GM12878 (cell line): Measurements from ENCODE around the gene RNF38. TPM values are rescaled to one million over a fixed set of nuclear protein-coding genes. Genes with fewer than 3 reads are reported as not detected.

Experiments
- ATAC-seq: fragments of 200-7000 bp; cut with Tn5 transposase; 3 replicates; pipeline ENCODE4 v1.9.1; 2020; ENCODE audit warnings: mild to moderate bottlenecking, moderate library complexity
- BruUV-seq: library from RNA; stranded (reverse); fragments of 400-500 nt; replicated peaks from 2 replicates; lab custom pipeline; 2021; lab: Mats Ljungman, UMichigan
- CTCF ChIA-PET: fragments of 300-600 bp; sonication (Branson Sonifier 250); formaldehyde crosslinking; extraction: SDS; loops from one replicate; lab custom pipeline; 2021; ENCODE audit warnings: inconsistent platforms; lab: Yijun Ruan, JAX
- POLR2A ChIA-PET: fragments of 350-600 bp; formaldehyde crosslinking; extraction: SDS; loops from one replicate; lab custom pipeline; 2021; ENCODE audit warnings: inconsistent platforms; lab: Charles Lee
- RAD21 ChIA-PET: fragments of 300-600 bp; sonication (Branson Sonifier 250); formaldehyde crosslinking; loops from one replicate; lab custom pipeline; 2023; ENCODE audit warnings: antibody characterized with exemption; ENCODE audit not compliant: unreplicated experiment; lab: Charles Lee
- SMC1A ChIA-PET: fragments of 300-600 bp; sonication (Branson Sonifier 250); formaldehyde crosslinking; loops from one replicate; lab custom pipeline; 2023; ENCODE audit not compliant: unreplicated experiment, uncharacterized antibody; lab: Charles Lee
- DNase-seq: peaks from one replicate; pipeline ENCODE4 v3.0.0-alpha.2; 2011; ENCODE audit warnings: low read depth, low spot score
- FAIRE-seq: peaks from 3 replicates; lab custom pipeline; 2011; peaks lifted over from hg19 to GRCh38; lab: Jason Lieb, UNC
- H2AFZ ChIP-seq: 2 replicates; pipeline ENCODE4 v1.6.0; 2011; ENCODE audit warnings: low read depth, low read length, control low read depth; ENCODE audit not compliant: control insufficient read depth
- H3K27ac ChIP-seq: 2 replicates; pipeline ENCODE4 v1.5.1; 2011; ENCODE audit warnings: control low read depth; ENCODE audit not compliant: control insufficient read depth, insufficient read depth
- H3K27me3 ChIP-seq, 2 experiments: replicated peaks in 1 of 2; 2 replicates each; pipeline versions ENCODE4 v1.6.0 to v1.6.1; 2011; ENCODE audit warnings: low read length in 1 of 2; ENCODE audit not compliant: control insufficient read depth in 2 of 2, insufficient read depth in 2 of 2
- H3K36me3 ChIP-seq, 2 experiments: 2 replicates each; pipeline ENCODE4 v1.5.1; 2011; ENCODE audit warnings: low read length in 1 of 2; ENCODE audit not compliant: control insufficient read depth in 2 of 2, insufficient read depth in 2 of 2
- H3K4me1 ChIP-seq: 2 replicates; pipeline ENCODE4 v1.6.1; 2011; ENCODE audit warnings: mild to moderate bottlenecking, low read length, moderate library complexity, mixed read lengths; ENCODE audit not compliant: control insufficient read depth, insufficient read depth
- H3K4me2 ChIP-seq: 2 replicates; pipeline ENCODE4 v1.6.0; 2011; ENCODE audit warnings: control low read depth; ENCODE audit not compliant: control insufficient read depth, insufficient read depth
- H3K4me3 ChIP-seq: fragments of 200-600 bp; sonication (generic); 2 replicates; pipeline ENCODE4 v1.5.1; 2016
- H3K79me2 ChIP-seq: 2 replicates; pipeline ENCODE4 v1.6.0; 2011; ENCODE audit warnings: low read length; ENCODE audit not compliant: control insufficient read depth, insufficient read depth
- H3K9ac ChIP-seq: 2 replicates; pipeline ENCODE4 v1.8.0; 2011; ENCODE audit warnings: low read length, control low read depth, mixed read lengths; ENCODE audit not compliant: control insufficient read depth, insufficient read depth
- H3K9me3 ChIP-seq: replicated peaks from 3 replicates; pipeline ENCODE4 v1.5.1; 2011; ENCODE audit warnings: mild to moderate bottlenecking, low read length; ENCODE audit not compliant: control insufficient read depth, insufficient read depth
- H4K20me1 ChIP-seq: 2 replicates; pipeline ENCODE4 v1.6.0; 2011; ENCODE audit not compliant: control insufficient read depth, insufficient read depth
- ELK1 ChIP-seq: IDR thresholded peaks from 2 replicates; pipeline ENCODE4 v1.6.1; 2012; ENCODE audit warnings: low read depth, low read length, improper control_type of control experiment
- JUNB ChIP-seq: IDR thresholded peaks from 2 replicates; pipeline ENCODE4 v1.6.1; 2016; ENCODE audit warnings: antibody characterized with exemption, mild to moderate bottlenecking
- PAX5 ChIP-seq: IDR thresholded peaks from 2 replicates; pipeline ENCODE4 v1.6.1; 2011; ENCODE audit warnings: low read depth, low read length, borderline replicate concordance
- PBX3 ChIP-seq: IDR thresholded peaks from 2 replicates; pipeline ENCODE4 v1.6.1; 2011; ENCODE audit warnings: mild to moderate bottlenecking, low read depth, low read length, moderate library complexity; ENCODE audit not compliant: insufficient replicate concordance
- ZNF207 ChIP-seq: fragments of 450-650 bp; IDR thresholded peaks from 2 replicates; pipeline ENCODE4 v1.6.1; 2014; ENCODE audit warnings: antibody characterized with exemption, mild to moderate bottlenecking, borderline replicate concordance
- ZSCAN29 ChIP-seq: fragments of 450-650 bp; IDR thresholded peaks from 2 replicates; pipeline ENCODE4 v1.6.1; 2017; ENCODE audit warnings: mild to moderate bottlenecking, moderate library complexity
- WGBS: methylation state at CpG from one replicate; pipeline ENCODE4 v1.1.6; 2016; ENCODE audit warnings: low lambda C conversion rate; ENCODE audit not compliant: insufficient replicate concordance, insufficient coverage; ENCODE audit errors: missing lambda C conversion rate; 5-methylcytosine and 5-hydroxymethylcytosine counted together
- in situ Hi-C: fragments of 300-500 bp; cut with MboI; formaldehyde crosslinking; loops from 9 replicates; pipeline ENCODE4 v1.14.3; 2018; ENCODE audit warnings: mixed read lengths
- intact Hi-C: fragments of 100-400 bp; cut with micrococcal nuclease; formaldehyde crosslinking; loops from one replicate; pipeline ENCODE4 v1.14.2; 2022; ENCODE audit not compliant: unreplicated experiment
- polyA plus RNA-seq, 11 experiments: library from polyadenylated mRNA; depleted of rRNA in 4 of 11; unstranded in 6 of 11; stranded (reverse) in 5 of 11; fragments of >200 nt; fragmentation: Nextera tagmentation in 4 of 11; fragmentation: Illumina TruSeq in 1 of 11; extraction: Ambion mirVana in 4 of 11; extraction: Trizol in 1 of 11; gene quantifications; 1 replicate in 1 of 11; 2 replicates in 10 of 11; pipeline versions ENCODE4 v1.2.1 to v1.2.3, GENCODE V29; 2011 to 2016; ENCODE audit warnings: inconsistent platforms in 2 of 11, missing spikeins in 2 of 11, low read depth in 1 of 11
- total RNA-seq, 4 experiments: library from RNA; depleted of rRNA in 3 of 4; stranded (reverse); fragments of >200 nt in 3 of 4; fragmentation: Illumina TruSeq in 1 of 4; extraction: Trizol in 1 of 4; gene quantifications; 2 replicates each; pipeline versions ENCODE4 v1.2.1 to v1.2.3, GENCODE V29; 2013 to 2021

RNF38 gene
- total and polyA plus RNA-seq, 10 of the 15 experiments (the other 5 are each of a cell fraction or from before 2014, with no cell fraction given) = 5.1 to 34.7 (median 12.7) TPM

- intact Hi-C loops = no loop called here
- no TSS peak for BruUV-seq
- POLR2A ChIA-PET = no interaction called here
- DNase-seq (no peak), FAIRE-seq (no peak)
- RAD21 ChIA-PET = no interaction called here
- no peaks in the 10 kb centered on the region for H3K27me3 ChIP-seq
- SMC1A ChIA-PET = interaction anchor here (0.7 to 1.3 kb wide), 2 partner anchors 12 to 59 kb away, joined by 3 read pairs; no protein-coding TSS in a partner anchor
- no peaks in the 10 kb centered on the region for H4K20me1 ChIP-seq
- CTCF ChIA-PET = interaction anchor here (0.9 to 4.6 kb wide), 5 partner anchors 15 to 305 kb away, joined by 3 to 39 read pairs (median 4); no protein-coding TSS in a partner anchor
- no peak overlapping the region for H3K27ac ChIP-seq
- no peak overlapping the region for H3K4me3 ChIP-seq
- peaks cover 4 to 9% of the 10 kb centered on the region in 2 experiments; a peak in 2 of 4 replicates for H3K36me3 ChIP-seq
- no peak for TF ChIP-seq PBX3
- TF ChIP-seq PAX5 = no peak
- TF ChIP-seq JUNB = no peak
- no peak for TF ChIP-seq ZSCAN29
- no peak for TF ChIP-seq ELK1
- TF ChIP-seq ZNF207 = no peak
- TF ChIP-seq, all 136 proteins: peak for 0
- no peak for ATAC-seq
- 95% methylated on average over 3 of the region's 3 CpGs for WGBS
- H3K9me3 ChIP-seq = no peaks in the 10 kb centered on the region
- no peak overlapping the region for H3K4me2 ChIP-seq
- H3K4me1 ChIP-seq = no peaks in the 10 kb centered on the region
- H3K79me2 ChIP-seq = no peaks in the 10 kb centered on the region; the same call in 1 of the 2 replicates
- no peak overlapping the region for H2AFZ ChIP-seq
- in situ Hi-C loops = loop anchor here (25.0 kb wide), 1 partner anchor 314 kb away; no protein-coding TSS in a partner anchor
- no peak overlapping the region for H3K9ac ChIP-seq
Measured at GRCh38 chr9:36423206-36423605, 23.1 kb upstream of the RNF38 start.
